HG02852 (cell line): ENCODE results near the gene MAP2K6.

ENCODE experiments used
- ATAC-seq: cut with Tn5 transposase; IDR thresholded peaks from one replicate; pipeline ENCODE4 v1.9.1; 2021; ENCODE audit warnings: mild to moderate bottlenecking, moderate library complexity; ENCODE audit not compliant: unreplicated experiment

The MAP2K6 gene

GRCh38 chr17:69525920-69526841 is 111.7 kb downstream of the MAP2K6 start:
- no peak for ATAC-seq

GRCh38 chr17:69528035-69528434 is 113.5 kb downstream of the MAP2K6 start:
- ATAC-seq = no peak

GRCh38 chr17:69533481-69534234 is 119.2 kb downstream of the MAP2K6 start:
- ATAC-seq = no peak

- no peak for ATAC-seq
Observed at GRCh38 chr17:69534235-69534621, 119.7 kb downstream of the MAP2K6 start.

GRCh38 chr17:69535016-69535570 is 120.6 kb downstream of the MAP2K6 start:
- no peak for ATAC-seq

GRCh38 chr17:69538795-69539194 is 124.3 kb downstream of the MAP2K6 start:
- ATAC-seq = no peak

- no peak for ATAC-seq
Observed at GRCh38 chr17:69539274-69539673, 124.8 kb downstream of the MAP2K6 start.

- no peak for ATAC-seq
Observed at GRCh38 chr17:69539781-69540319, 125.4 kb downstream of the MAP2K6 start.

GRCh38 chr17:69540356-69540755 is 125.9 kb downstream of the MAP2K6 start:
- ATAC-seq = no peak

GRCh38 chr17:69547230-69547629 is 132.7 kb downstream of the MAP2K6 start:
- no peak for ATAC-seq

GRCh38 chr17:69547947-69548346 is 133.4 kb downstream of the MAP2K6 start:
- ATAC-seq = peak; percentile 82

- peak; percentile 41 for ATAC-seq
Observed at GRCh38 chr17:69551212-69552010, 136.9 kb downstream of the MAP2K6 start.

- ATAC-seq = no peak
Observed at GRCh38 chr17:69552986-69553667, 138.6 kb downstream of the MAP2K6 start.

- ATAC-seq = no peak
Observed at GRCh38 chr17:69555056-69555455, 140.6 kb downstream of the MAP2K6 start.

- no peak for ATAC-seq
Observed at GRCh38 chr17:69557339-69557738, 142.8 kb downstream of the MAP2K6 start.

- ATAC-seq = no peak
Observed at GRCh38 chr17:69558796-69559195, 144.3 kb downstream of the MAP2K6 start.

GRCh38 chr17:69560987-69561441 is 146.5 kb downstream of the MAP2K6 start:
- no peak for ATAC-seq

GRCh38 chr17:69561462-69561861 is 147.0 kb downstream of the MAP2K6 start:
- no peak for ATAC-seq

GRCh38 chr17:69565447-69565846 is 150.9 kb downstream of the MAP2K6 start:
- ATAC-seq = no peak

- ATAC-seq = no peak
Observed at GRCh38 chr17:69567130-69567529, 152.6 kb downstream of the MAP2K6 start.
